Measurements from ENCODE around the gene ARHGAP6.

ARHGAP6 gene

DNA sequence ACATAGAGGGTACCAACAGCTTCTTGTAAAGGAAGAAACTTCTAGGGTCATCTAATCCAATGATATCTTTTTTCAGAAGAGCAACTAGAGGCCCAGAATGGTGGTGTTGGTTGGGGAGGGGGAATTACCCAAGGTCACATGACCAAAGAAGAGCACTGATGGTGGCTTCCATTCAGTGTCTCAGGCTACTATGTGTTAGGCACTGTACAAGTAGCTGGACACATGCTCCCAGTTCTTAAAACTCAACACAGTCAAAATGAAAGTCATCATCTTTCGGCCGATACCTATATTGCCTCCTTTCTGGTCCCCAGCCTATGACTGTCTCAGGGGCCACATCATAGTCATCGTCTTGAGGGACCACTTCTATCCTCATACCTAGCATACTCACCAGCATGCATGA lies 88.1 kb downstream of the ARHGAP6 start:
- Histone ChIP-seq H3K36me3 (ENCODE audit: insufficient read depth, insufficient read length, low read length) (no peaks in the 10 kb centered on the region), H3K9me3 (ENCODE audit: insufficient read depth, low read length) (no peaks in the 10 kb centered on the region), H3K4me3 (ENCODE audit: insufficient read length, low read depth) (no peak overlapping the region), H3K27me3 (ENCODE audit: insufficient read depth, insufficient read length) (no peaks in the 10 kb centered on the region), H3K4me1 (ENCODE audit: insufficient read depth, insufficient read length) (no peaks in the 10 kb centered on the region), H3K9ac (ENCODE audit: insufficient read length, low read depth) (no peak overlapping the region)
- TF ChIP-seq SUZ12 (IDR thresholded peaks at IDR 0.05; ENCODE audit: extremely low read depth, insufficient read depth, insufficient read length): no peak
- no peak for TF ChIP-seq ZNF274 (IDR thresholded peaks at IDR 0.05; ENCODE audit: low read depth, low read length)
- no peak for TF ChIP-seq YY1 (IDR thresholded peaks at IDR 0.05; ENCODE audit: insufficient read depth, insufficient read length)
- no peak for DNase-seq (ENCODE audit: low read depth, low spot score)

- DNase-seq (ENCODE audit: low read depth, low spot score): no peak
- no peaks in the 10 kb centered on the region for H3K4me1 ChIP-seq (ENCODE audit: insufficient read depth, insufficient read length)
- no peak overlapping the region for H3K9ac ChIP-seq (ENCODE audit: insufficient read length, low read depth)
- no peaks in the 10 kb centered on the region for H3K9me3 ChIP-seq (ENCODE audit: insufficient read depth, low read length)
- TF ChIP-seq YY1 (IDR thresholded peaks at IDR 0.05; ENCODE audit: insufficient read depth, insufficient read length) (no peak), SUZ12 (IDR thresholded peaks at IDR 0.05; ENCODE audit: extremely low read depth, insufficient read depth, insufficient read length) (no peak), ZNF274 (IDR thresholded peaks at IDR 0.05; ENCODE audit: low read depth, low read length) (no peak)
- no peaks in the 10 kb centered on the region for H3K27me3 ChIP-seq (ENCODE audit: insufficient read depth, insufficient read length)
- no peaks in the 10 kb centered on the region for H3K36me3 ChIP-seq (ENCODE audit: insufficient read depth, insufficient read length, low read length)
- no peak overlapping the region for H3K4me3 ChIP-seq (ENCODE audit: insufficient read length, low read depth)
Measured at GRCh38 chrX:11575332-11575731, 90.4 kb downstream of the ARHGAP6 start.

DNA sequence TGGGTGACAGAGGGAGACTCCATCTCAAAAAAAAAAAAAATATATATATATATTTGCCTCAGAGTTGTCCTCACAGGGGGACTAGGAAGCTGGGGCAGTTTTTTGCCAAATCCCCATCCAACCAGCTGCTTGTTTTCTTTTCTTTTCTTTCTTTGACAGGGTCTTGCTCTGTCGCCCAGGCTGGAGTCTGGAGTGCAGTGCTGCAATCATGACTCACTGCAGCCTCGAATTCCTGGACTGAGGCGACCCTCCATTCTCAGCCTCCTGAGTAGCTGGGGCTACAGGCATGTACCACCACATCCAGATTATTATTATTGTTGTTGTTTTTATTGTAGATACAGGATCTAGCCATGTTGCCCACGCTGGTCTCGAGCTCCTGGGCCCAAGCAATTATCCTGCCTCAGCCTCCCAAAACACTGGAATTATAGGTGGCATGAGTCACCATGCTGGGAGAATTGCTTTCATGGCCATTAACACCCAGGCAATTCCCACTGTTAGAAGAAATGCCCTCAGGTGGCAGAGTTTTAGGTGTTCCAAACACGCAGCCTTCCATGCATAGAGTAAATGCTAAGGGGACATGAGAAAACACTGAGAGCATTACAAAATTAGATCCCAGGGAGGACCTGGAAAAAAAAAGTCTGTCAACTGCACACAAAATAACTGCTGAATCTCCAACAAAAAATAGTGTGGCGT lies 98.0 kb downstream of the ARHGAP6 start:
- no peak for DNase-seq (ENCODE audit: low read depth, low spot score)
- Histone ChIP-seq H3K27me3 (ENCODE audit: insufficient read depth, insufficient read length) (no peaks in the 10 kb centered on the region), H3K4me1 (ENCODE audit: insufficient read depth, insufficient read length) (no peaks in the 10 kb centered on the region), H3K9me3 (ENCODE audit: insufficient read depth, low read length) (peaks cover 21% of the 10 kb centered on the region), H3K9ac (ENCODE audit: insufficient read length, low read depth) (no peak overlapping the region), H3K4me3 (ENCODE audit: insufficient read length, low read depth) (no peak overlapping the region), H3K36me3 (ENCODE audit: insufficient read depth, insufficient read length, low read length) (no peaks in the 10 kb centered on the region)
- no peak for TF ChIP-seq YY1 (IDR thresholded peaks at IDR 0.05; ENCODE audit: insufficient read depth, insufficient read length)
- TF ChIP-seq SUZ12 (IDR thresholded peaks at IDR 0.05; ENCODE audit: extremely low read depth, insufficient read depth, insufficient read length): no peak
- TF ChIP-seq ZNF274 (IDR thresholded peaks at IDR 0.05; ENCODE audit: low read depth, low read length): no peak

GRCh38 chrX:11566789-11567188 lies 98.9 kb downstream of the ARHGAP6 start:
- TF ChIP-seq SUZ12 (IDR thresholded peaks at IDR 0.05; ENCODE audit: extremely low read depth, insufficient read depth, insufficient read length): no peak
- TF ChIP-seq ZNF274 (IDR thresholded peaks at IDR 0.05; ENCODE audit: low read depth, low read length): no peak
- TF ChIP-seq YY1 (IDR thresholded peaks at IDR 0.05; ENCODE audit: insufficient read depth, insufficient read length): no peak
- Histone ChIP-seq H3K27me3 (ENCODE audit: insufficient read depth, insufficient read length) (no peaks in the 10 kb centered on the region), H3K9me3 (ENCODE audit: insufficient read depth, low read length) (peaks cover 21% of the 10 kb centered on the region), H3K9ac (ENCODE audit: insufficient read length, low read depth) (no peak overlapping the region), H3K4me1 (ENCODE audit: insufficient read depth, insufficient read length) (no peaks in the 10 kb centered on the region), H3K4me3 (ENCODE audit: insufficient read length, low read depth) (no peak overlapping the region), H3K36me3 (ENCODE audit: insufficient read depth, insufficient read length, low read length) (no peaks in the 10 kb centered on the region)
- no peak for DNase-seq (ENCODE audit: low read depth, low spot score)

GRCh38 chrX:11566173-11566572 lies 99.5 kb downstream of the ARHGAP6 start:
- TF ChIP-seq SUZ12 (IDR thresholded peaks at IDR 0.05; ENCODE audit: extremely low read depth, insufficient read depth, insufficient read length) (no peak), YY1 (IDR thresholded peaks at IDR 0.05; ENCODE audit: insufficient read depth, insufficient read length) (no peak), ZNF274 (IDR thresholded peaks at IDR 0.05; ENCODE audit: low read depth, low read length) (no peak)
- H3K4me3 ChIP-seq (ENCODE audit: insufficient read length, low read depth): no peak overlapping the region
- DNase-seq (ENCODE audit: low read depth, low spot score): peak; percentile 61
- H3K36me3 ChIP-seq (ENCODE audit: insufficient read depth, insufficient read length, low read length): no peaks in the 10 kb centered on the region
- peaks cover 21% of the 10 kb centered on the region for H3K9me3 ChIP-seq (ENCODE audit: insufficient read depth, low read length)
- no peak overlapping the region for H3K9ac ChIP-seq (ENCODE audit: insufficient read length, low read depth)
- no peaks in the 10 kb centered on the region for H3K4me1 ChIP-seq (ENCODE audit: insufficient read depth, insufficient read length)
- no peaks in the 10 kb centered on the region for H3K27me3 ChIP-seq (ENCODE audit: insufficient read depth, insufficient read length)

- Histone ChIP-seq H3K9me3 (ENCODE audit: insufficient read depth, low read length) (peaks cover 21% of the 10 kb centered on the region), H3K9ac (ENCODE audit: insufficient read length, low read depth) (no peak overlapping the region), H3K36me3 (ENCODE audit: insufficient read depth, insufficient read length, low read length) (no peaks in the 10 kb centered on the region), H3K4me3 (ENCODE audit: insufficient read length, low read depth) (no peak overlapping the region), H3K4me1 (ENCODE audit: insufficient read depth, insufficient read length) (no peaks in the 10 kb centered on the region), H3K27me3 (ENCODE audit: insufficient read depth, insufficient read length) (no peaks in the 10 kb centered on the region)
- no peak for DNase-seq (ENCODE audit: low read depth, low spot score)
- no peak for TF ChIP-seq ZNF274 (IDR thresholded peaks at IDR 0.05; ENCODE audit: low read depth, low read length)
- no peak for TF ChIP-seq YY1 (IDR thresholded peaks at IDR 0.05; ENCODE audit: insufficient read depth, insufficient read length)
- no peak for TF ChIP-seq SUZ12 (IDR thresholded peaks at IDR 0.05; ENCODE audit: extremely low read depth, insufficient read depth, insufficient read length)
Measured at GRCh38 chrX:11564546-11564945, 101.2 kb downstream of the ARHGAP6 start.

- no peak for DNase-seq (ENCODE audit: low read depth, low spot score)
- no peaks in the 10 kb centered on the region for H3K4me1 ChIP-seq (ENCODE audit: insufficient read depth, insufficient read length)
- H3K27me3 ChIP-seq (ENCODE audit: insufficient read depth, insufficient read length): no peaks in the 10 kb centered on the region
- TF ChIP-seq ZNF274 (IDR thresholded peaks at IDR 0.05; ENCODE audit: low read depth, low read length): no peak
- no peak for TF ChIP-seq SUZ12 (IDR thresholded peaks at IDR 0.05; ENCODE audit: extremely low read depth, insufficient read depth, insufficient read length)
- TF ChIP-seq YY1 (IDR thresholded peaks at IDR 0.05; ENCODE audit: insufficient read depth, insufficient read length): no peak
- H3K9ac ChIP-seq (ENCODE audit: insufficient read length, low read depth): no peak overlapping the region
- H3K36me3 ChIP-seq (ENCODE audit: insufficient read depth, insufficient read length, low read length): no peaks in the 10 kb centered on the region
- peaks cover 21% of the 10 kb centered on the region for H3K9me3 ChIP-seq (ENCODE audit: insufficient read depth, low read length)
- H3K4me3 ChIP-seq (ENCODE audit: insufficient read length, low read depth): no peak overlapping the region
Measured at GRCh38 chrX:11562570-11562969, 103.2 kb downstream of the ARHGAP6 start.
